ENCODE measurements around the gene MAGED4. TPM values are rescaled to one million over a fixed set of nuclear protein-coding genes. Genes with fewer than 3 reads are reported as not detected.
"Not testable (repeated sequence)": the region's sequence is repeated elsewhere in the genome, so short reads cannot be mapped to it uniquely, and the experiment has no call there.

Gene MAGED4
- total RNA-seq (2014; rRNA removed; shearing (Covaris generic)), result 6.9 and 12.0 TPM in 2 replicates

GRCh38 chrX:52184440-52185077 lies at the start of gene MAGED4:
Gene MAGED4 (plus strand): TSS chrX:52184888. CDS start chrX:52185923, 1,035 bp downstream.
- not testable (repeated sequence) for DNase-seq (ENCODE audit: low spot score)

- no peak for DNase-seq (ENCODE audit: low spot score)
Observed at GRCh38 chrX:52138830-52139544, 45.7 kb upstream of the MAGED4 start.

GRCh38 chrX:52139545-52139895 lies 45.2 kb upstream of the MAGED4 start:
- DNase-seq (ENCODE audit: low spot score), result no peak

- no peak for DNase-seq (ENCODE audit: low spot score)
Observed at GRCh38 chrX:52140020-52140419, 44.7 kb upstream of the MAGED4 start.

GRCh38 chrX:52150667-52151066 lies 34.0 kb upstream of the MAGED4 start:
- not testable (repeated sequence) for DNase-seq (ENCODE audit: low spot score)

GRCh38 chrX:52160140-52160539 lies 24.5 kb upstream of the MAGED4 start:
- not testable (repeated sequence) for DNase-seq (ENCODE audit: low spot score)

GRCh38 chrX:52166840-52167239 lies 17.8 kb upstream of the MAGED4 start:
- no peak for DNase-seq (ENCODE audit: low spot score)

GRCh38 chrX:52171055-52171454 lies 13.6 kb upstream of the MAGED4 start:
- not testable (repeated sequence) for DNase-seq (ENCODE audit: low spot score)

GRCh38 chrX:52185078-52185453 lies 378 bp downstream of the MAGED4 start:
- DNase-seq (ENCODE audit: low spot score), result not testable (repeated sequence)

- DNase-seq (ENCODE audit: low spot score), result not testable (repeated sequence)
Observed at GRCh38 chrX:52211405-52211804, 26.7 kb downstream of the MAGED4 start.

- DNase-seq (ENCODE audit: low spot score), result no peak
Observed at GRCh38 chrX:52213276-52213675, 28.6 kb downstream of the MAGED4 start.

- no peak for DNase-seq (ENCODE audit: low spot score)
Observed at GRCh38 chrX:52216541-52216940, 31.9 kb downstream of the MAGED4 start.

- DNase-seq (ENCODE audit: low spot score), result no peak
Observed at GRCh38 chrX:52217494-52218160, 32.9 kb downstream of the MAGED4 start.

- DNase-seq (ENCODE audit: low spot score), result no peak
Observed at GRCh38 chrX:52220936-52221335, 36.2 kb downstream of the MAGED4 start.

Other genes starting within 250 kb of the MAGED4 start
- gene MAGED4B, start 115.7 kb upstream of the MAGED4 start, total RNA-seq (2014; rRNA removed; shearing (Covaris generic)), result 4.4 TPM in 1 of 2 replicates, not detected in the other
- gene XAGE2, start 184.1 kb downstream of the MAGED4 start, total RNA-seq (2014; rRNA removed; shearing (Covaris generic)), result 0.22 TPM in 1 of 2 replicates, not detected in the other

Measured in A172 (cell line).